ENCODE measurements around the gene ACTL7B. TPM values are rescaled to one million over a fixed set of nuclear protein-coding genes. Genes with fewer than 3 reads are reported as not detected.
A peak's percentile ranks its signal among the peaks of the same experiment; 100 is the strongest.
"Not testable (repeated sequence)": the region's sequence is repeated elsewhere in the genome, so short reads cannot be mapped to it uniquely, and the experiment has no call there.

Gene ACTL7B
- total RNA-seq, 1 donor, result not detected

- TF ChIP-seq CTCF (IDR thresholded peaks at IDR 0.05; ENCODE audit: insufficient read depth, low read depth, low read length), result no peak
- no peak overlapping the region for H3K4me3 ChIP-seq (ENCODE audit: low read depth, low read length)
These were observed 10.3 kb downstream of the ACTL7B start for GRCh38 chr9:108845507-108845906.

GRCh38 chr9:108844856-108845255 lies 10.9 kb downstream of the ACTL7B start:
- TF ChIP-seq CTCF (IDR thresholded peaks at IDR 0.05; ENCODE audit: insufficient read depth, low read depth, low read length), result no peak
- no peak overlapping the region for H3K4me3 ChIP-seq (ENCODE audit: low read depth, low read length)
- no peak for DNase-seq (ENCODE audit: low read depth)

More at GRCh38 chr9:108845507-108845906, 10.3 kb downstream of the ACTL7B start:
- no peak for DNase-seq (ENCODE audit: low read depth)

GRCh38 chr9:108844391-108844790 lies 11.4 kb downstream of the ACTL7B start:
- no peak for DNase-seq (ENCODE audit: low read depth)
- TF ChIP-seq CTCF (IDR thresholded peaks at IDR 0.05; ENCODE audit: insufficient read depth, low read depth, low read length), result no peak

GRCh38 chr9:108842610-108843295 lies 13.0 kb downstream of the ACTL7B start:
- no peak for TF ChIP-seq CTCF (IDR thresholded peaks at IDR 0.05; ENCODE audit: insufficient read depth, low read depth, low read length)
- no peak overlapping the region for H3K4me3 ChIP-seq (ENCODE audit: low read depth, low read length)
- no peak for DNase-seq (ENCODE audit: low read depth)

More at GRCh38 chr9:108844391-108844790, 11.4 kb downstream of the ACTL7B start:
- no peak overlapping the region for H3K4me3 ChIP-seq (ENCODE audit: low read depth, low read length)

GRCh38 chr9:108839561-108839960 lies 16.2 kb downstream of the ACTL7B start:
- H3K4me3 ChIP-seq (ENCODE audit: low read depth, low read length); DNase-seq (ENCODE audit: low read depth): not testable (repeated sequence)

- no peak overlapping the region for H3K4me3 ChIP-seq (ENCODE audit: low read depth, low read length)
- no peak for TF ChIP-seq CTCF (IDR thresholded peaks at IDR 0.05; ENCODE audit: insufficient read depth, low read depth, low read length)
- peak; percentile 34 for DNase-seq (ENCODE audit: low read depth)
These were observed 17.8 kb downstream of the ACTL7B start for GRCh38 chr9:108838017-108838416.

GRCh38 chr9:108837530-108837929 lies 18.3 kb downstream of the ACTL7B start:
- TF ChIP-seq CTCF (IDR thresholded peaks at IDR 0.05; ENCODE audit: insufficient read depth, low read depth, low read length), result no peak
- H3K4me3 ChIP-seq (ENCODE audit: low read depth, low read length), result no peak overlapping the region
- no peak for DNase-seq (ENCODE audit: low read depth)
